Dendritic cell treated with granulocyte-macrophage colony-stimulating factor and Interleukin-4, amounts not matched to agents 40 ng/mL and 50 ng/mL, for 4 days (primary cell): ENCODE measurements around the gene ITIH1.

Experiments used
- H3K27ac Mint-ChIP-seq: one replicate; pipeline ENCODE4 v1.8.0; 2022; ENCODE audit warnings: mild to moderate bottlenecking, mixed read lengths
- H3K27me3 Mint-ChIP-seq: one replicate; pipeline ENCODE4 v1.8.0; 2022; ENCODE audit warnings: mild to moderate bottlenecking, mixed read lengths
- H3K36me3 Mint-ChIP-seq: one replicate; pipeline ENCODE4 v1.8.0; 2022; ENCODE audit warnings: low read depth, mixed read lengths
- H3K4me1 Mint-ChIP-seq: one replicate; pipeline ENCODE4 v1.8.0; 2022; ENCODE audit warnings: low read depth, mixed read lengths
- H3K4me3 Mint-ChIP-seq: one replicate; pipeline ENCODE4 v1.8.0; 2022; ENCODE audit warnings: mild to moderate bottlenecking, moderate library complexity, mixed read lengths
- H3K9me3 Mint-ChIP-seq: one replicate; pipeline ENCODE4 v1.8.0; 2022; ENCODE audit warnings: mixed read lengths
- intact Hi-C: fragments of 100-400 bp; cut with micrococcal nuclease; formaldehyde crosslinking; loops from one replicate; pipeline ENCODE4 v1.15.0; 2022

Gene ITIH1

GRCh38 chr3:52839892-52840545, 62.6 kb downstream of the ITIH1 start:
- H3K4me1 Mint-ChIP-seq: peaks cover 39% of the 10 kb centered on the region

GRCh38 chr3:52841211-52841980, 64.0 kb downstream of the ITIH1 start:
- H3K9me3 Mint-ChIP-seq: no peaks in the 10 kb centered on the region
- peaks cover 50% of the 10 kb centered on the region for H3K4me1 Mint-ChIP-seq
- peaks cover 84% of the 10 kb centered on the region for H3K36me3 Mint-ChIP-seq
- H3K4me3 Mint-ChIP-seq: no peak overlapping the region
- H3K27ac Mint-ChIP-seq: no peak overlapping the region
- no peaks in the 10 kb centered on the region for H3K27me3 Mint-ChIP-seq
- intact Hi-C loops: no loop called here

More at GRCh38 chr3:52839892-52840545, 62.6 kb downstream of the ITIH1 start:
- Mint-ChIP-seq H3K4me3 (no peak overlapping the region), H3K27me3 (no peaks in the 10 kb centered on the region), H3K27ac (no peak overlapping the region), H3K36me3 (peaks cover 91% of the 10 kb centered on the region), H3K9me3 (no peaks in the 10 kb centered on the region)
- intact Hi-C loops: no loop called here
